K562 (cell line): ENCODE results near the gene FGFR4. TPM values are rescaled to one million over a fixed set of nuclear protein-coding genes. Genes with fewer than 3 reads are reported as not detected.

Experiments used
- CBX5 ChIP-seq: IDR thresholded peaks from 2 replicates; pipeline ENCODE4 v1.6.1; 2014; ENCODE audit warnings: low read depth, borderline replicate concordance
- CREM ChIP-seq: IDR thresholded peaks from 2 replicates; pipeline ENCODE4 v1.6.1; 2014; ENCODE audit warnings: antibody characterized with exemption, low read depth
- CXXC5 ChIP-seq: fragments of 250-450 bp; sonication (Bioruptor Pico); IDR thresholded peaks from 2 replicates; pipeline ENCODE4 v1.8.0; 2022; ENCODE audit warnings: inconsistent platforms, mild to moderate bottlenecking, moderate library complexity
- EP400 ChIP-seq: fragments of 450-650 bp; IDR thresholded peaks from 2 replicates; pipeline ENCODE4 v1.6.1; 2017; ENCODE audit warnings: antibody characterized with exemption, mild to moderate bottlenecking, moderate library complexity
- ETV1 ChIP-seq: fragments of 450-650 bp; conservative IDR thresholded peaks from 2 replicates; pipeline ENCODE4 v1.6.1; 2016; ENCODE audit warnings: missing genetic modification characterization, control low read depth, low read depth, missing compliant biosample characterization
- MIER1 ChIP-seq: fragments of 450-650 bp; IDR thresholded peaks from 2 replicates; pipeline ENCODE4 v1.6.1; 2016; ENCODE audit warnings: antibody characterized with exemption, mild to moderate bottlenecking, low read depth
- MYBL2 ChIP-seq, 2 experiments: fragments of 450-650 bp in 1 of 2; sonication (generic) in 1 of 2; formaldehyde crosslinking in 1 of 2; IDR thresholded peaks; 2 replicates each; pipeline versions ENCODE4 v1.6.1 to v1.8.1; 2017 to 2022; ENCODE audit warnings: borderline replicate concordance in 1 of 2, inconsistent platforms in 1 of 2, low read depth in 1 of 2, mild to moderate bottlenecking in 1 of 2, missing genetic modification reagents in 1 of 2, moderate library complexity in 1 of 2
- POLR2B ChIP-seq: fragments of 450-650 bp; IDR thresholded peaks from 2 replicates; pipeline ENCODE4 v1.6.1; 2018; ENCODE audit warnings: low read depth; ENCODE audit not compliant: partially characterized antibody
- SMAD4 ChIP-seq: fragments of 250-450 bp; sonication (Bioruptor Pico); conservative IDR thresholded peaks from 2 replicates; pipeline ENCODE4 v1.8.0; 2021; ENCODE audit warnings: inconsistent platforms, mild to moderate bottlenecking, moderate library complexity
- VEZF1 ChIP-seq: fragments of 200-800 bp; sonication (Bioruptor generic); IDR thresholded peaks from 2 replicates; pipeline ENCODE4 v1.6.1; 2017; ENCODE audit warnings: missing genetic modification characterization, missing compliant biosample characterization
- ZNF696 ChIP-seq: fragments of 250-450 bp; sonication (Bioruptor Pico); conservative IDR thresholded peaks from 2 replicates; pipeline ENCODE4 v1.4.0; 2020; ENCODE audit warnings: mild to moderate bottlenecking, moderate library complexity
- polyA plus RNA-seq, 8 experiments: library from polyadenylated mRNA; depleted of rRNA in 4 of 8; stranded (reverse) in 5 of 8; unstranded in 3 of 8; fragments of >200 nt; fragmentation: Nextera tagmentation in 2 of 8; fragmentation: Illumina TruSeq in 1 of 8; extraction: Ambion mirVana in 2 of 8; extraction: Trizol in 1 of 8; gene quantifications; 2 replicates each; pipeline versions ENCODE4 v1.2.1 to v1.2.3, GENCODE V29; 2011 to 2014; ENCODE audit warnings: inconsistent platforms in 1 of 8, missing spikeins in 1 of 8
- total RNA-seq, 7 experiments: library from RNA; depleted of rRNA in 6 of 7; stranded (reverse); fragments of >200 nt in 6 of 7; fragmentation: Illumina TruSeq in 2 of 7; extraction: Trizol in 2 of 7; gene quantifications; 2 replicates each; pipeline versions ENCODE4 v1.2.1 to v1.2.3, GENCODE V29; 2011 to 2021; ENCODE audit warnings: low replicate concordance in 1 of 7
- TF ChIP-seq, protein P1 (sequence below): sonication (generic); formaldehyde crosslinking; IDR thresholded peaks from 2 replicates; pipeline ENCODE4 v1.8.0; 2022; ENCODE audit warnings: mild to moderate bottlenecking, low read depth, missing genetic modification reagents
- TF ChIP-seq, protein P2 (sequence below), 2 experiments: fragments of 450-650 bp; formaldehyde crosslinking in 1 of 2; IDR thresholded peaks; 2 replicates each; pipeline versions ENCODE4 v1.4.0 to v1.6.1; 2014 to 2020; ENCODE audit warnings: mild to moderate bottlenecking in 2 of 2, borderline replicate concordance in 1 of 2, low read depth in 1 of 2

FGFR4 gene
- total and polyA plus RNA-seq, 9 of the 15 experiments (the other 6 are each of a cell fraction or from before 2014, with no cell fraction given): 0.76 to 35.4 (median 7.5) TPM

DNA sequence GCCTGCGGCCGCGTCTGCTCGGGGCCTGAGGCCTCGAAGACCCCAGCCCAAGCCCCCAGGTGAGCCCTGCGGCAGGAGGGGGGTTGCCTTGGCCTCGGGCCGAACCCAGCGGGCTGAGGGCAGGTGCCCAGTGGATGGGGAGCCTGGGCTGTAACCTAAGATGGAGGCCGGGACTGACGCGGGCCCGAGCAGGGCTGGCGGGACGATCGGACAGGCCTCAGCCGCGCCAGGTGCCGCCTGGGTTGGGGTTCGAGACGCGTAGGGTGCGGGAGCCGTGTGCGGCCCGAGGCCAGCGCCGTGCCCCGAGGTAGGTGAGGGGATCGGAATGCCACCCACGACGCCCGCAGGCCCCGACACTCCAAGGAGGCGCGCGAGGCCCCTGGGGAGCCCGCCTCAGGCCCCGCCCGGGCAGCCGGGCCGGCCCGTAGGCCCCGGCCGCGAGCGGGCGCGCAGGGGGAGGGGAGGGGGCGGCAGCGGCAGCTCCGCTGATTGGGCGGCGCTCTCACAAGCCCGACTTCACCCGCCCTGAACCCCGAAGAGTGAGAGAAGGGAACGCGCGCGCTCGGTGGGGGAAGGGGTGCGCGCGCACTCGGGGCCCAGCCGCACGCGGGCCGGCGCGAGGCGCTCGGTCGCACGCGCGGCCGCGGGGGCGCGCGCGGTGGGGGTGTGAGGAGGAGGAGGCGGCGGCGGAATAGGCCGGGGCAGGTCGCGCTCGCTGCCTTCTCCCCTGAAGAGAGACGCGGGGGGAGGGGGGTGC is 46.6 kb downstream of the FGFR4 start, which contains the start of gene NSD1 (continued):
- TF ChIP-seq MIER1 (no peak), POLR2B (no peak), ZNF696 (CRISPR knock-in tag) (no peak), CXXC5 (peak; percentile 86), CBX5 (no peak), VEZF1 (CRISPR knock-in tag) (peak; percentile 95), MYBL2 (IDR thresholded peaks at IDR 0.05; ENCODE audit: low read depth) (no peak), MYBL2 (CRISPR knock-in tag; IDR thresholded peaks at IDR 0.05; ENCODE audit: borderline replicate concordance) (no peak), CREM (0 out of 2 replicates have a peak, but pooled peaks have one; percentile 9), SMAD4 (CRISPR knock-in tag) (peak; percentile 81), EP400 (no peak), ETV1 (no peak)
- TF ChIP-seq, protein P1, sequence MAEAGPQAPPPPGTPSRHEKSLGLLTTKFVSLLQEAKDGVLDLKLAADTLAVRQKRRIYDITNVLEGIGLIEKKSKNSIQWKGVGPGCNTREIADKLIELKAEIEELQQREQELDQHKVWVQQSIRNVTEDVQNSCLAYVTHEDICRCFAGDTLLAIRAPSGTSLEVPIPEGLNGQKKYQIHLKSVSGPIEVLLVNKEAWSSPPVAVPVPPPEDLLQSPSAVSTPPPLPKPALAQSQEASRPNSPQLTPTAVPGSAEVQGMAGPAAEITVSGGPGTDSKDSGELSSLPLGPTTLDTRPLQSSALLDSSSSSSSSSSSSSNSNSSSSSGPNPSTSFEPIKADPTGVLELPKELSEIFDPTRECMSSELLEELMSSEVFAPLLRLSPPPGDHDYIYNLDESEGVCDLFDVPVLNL (CRISPR knock-in tag): no peak
- TF ChIP-seq, protein P2, sequence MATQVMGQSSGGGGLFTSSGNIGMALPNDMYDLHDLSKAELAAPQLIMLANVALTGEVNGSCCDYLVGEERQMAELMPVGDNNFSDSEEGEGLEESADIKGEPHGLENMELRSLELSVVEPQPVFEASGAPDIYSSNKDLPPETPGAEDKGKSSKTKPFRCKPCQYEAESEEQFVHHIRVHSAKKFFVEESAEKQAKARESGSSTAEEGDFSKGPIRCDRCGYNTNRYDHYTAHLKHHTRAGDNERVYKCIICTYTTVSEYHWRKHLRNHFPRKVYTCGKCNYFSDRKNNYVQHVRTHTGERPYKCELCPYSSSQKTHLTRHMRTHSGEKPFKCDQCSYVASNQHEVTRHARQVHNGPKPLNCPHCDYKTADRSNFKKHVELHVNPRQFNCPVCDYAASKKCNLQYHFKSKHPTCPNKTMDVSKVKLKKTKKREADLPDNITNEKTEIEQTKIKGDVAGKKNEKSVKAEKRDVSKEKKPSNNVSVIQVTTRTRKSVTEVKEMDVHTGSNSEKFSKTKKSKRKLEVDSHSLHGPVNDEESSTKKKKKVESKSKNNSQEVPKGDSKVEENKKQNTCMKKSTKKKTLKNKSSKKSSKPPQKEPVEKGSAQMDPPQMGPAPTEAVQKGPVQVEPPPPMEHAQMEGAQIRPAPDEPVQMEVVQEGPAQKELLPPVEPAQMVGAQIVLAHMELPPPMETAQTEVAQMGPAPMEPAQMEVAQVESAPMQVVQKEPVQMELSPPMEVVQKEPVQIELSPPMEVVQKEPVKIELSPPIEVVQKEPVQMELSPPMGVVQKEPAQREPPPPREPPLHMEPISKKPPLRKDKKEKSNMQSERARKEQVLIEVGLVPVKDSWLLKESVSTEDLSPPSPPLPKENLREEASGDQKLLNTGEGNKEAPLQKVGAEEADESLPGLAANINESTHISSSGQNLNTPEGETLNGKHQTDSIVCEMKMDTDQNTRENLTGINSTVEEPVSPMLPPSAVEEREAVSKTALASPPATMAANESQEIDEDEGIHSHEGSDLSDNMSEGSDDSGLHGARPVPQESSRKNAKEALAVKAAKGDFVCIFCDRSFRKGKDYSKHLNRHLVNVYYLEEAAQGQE (IDR thresholded peaks at IDR 0.05; ENCODE audit: borderline replicate concordance): no peak
- TF ChIP-seq, protein P2 (CRISPR knock-in tag; IDR thresholded peaks at IDR 0.05; ENCODE audit: low read depth): no peak
